GM20000 (cell line): ENCODE measurements around the gene ZNF318.

Source experiments
- DNase-seq: peaks from one replicate; pipeline ENCODE4 v3.0.0; 2012; ENCODE audit warnings: low spot score
- TF ChIP-seq, protein P1 (sequence below): IDR thresholded peaks from 2 replicates; pipeline ENCODE4 v1.5.1; 2012; ENCODE audit warnings: mild to moderate bottlenecking, control low read depth; ENCODE audit errors: extremely low read depth, missing control alignments

The ZNF318 gene

GRCh38 chr6:43296780-43297497 is 72.5 kb downstream of the ZNF318 start:
- TF ChIP-seq, protein P1, sequence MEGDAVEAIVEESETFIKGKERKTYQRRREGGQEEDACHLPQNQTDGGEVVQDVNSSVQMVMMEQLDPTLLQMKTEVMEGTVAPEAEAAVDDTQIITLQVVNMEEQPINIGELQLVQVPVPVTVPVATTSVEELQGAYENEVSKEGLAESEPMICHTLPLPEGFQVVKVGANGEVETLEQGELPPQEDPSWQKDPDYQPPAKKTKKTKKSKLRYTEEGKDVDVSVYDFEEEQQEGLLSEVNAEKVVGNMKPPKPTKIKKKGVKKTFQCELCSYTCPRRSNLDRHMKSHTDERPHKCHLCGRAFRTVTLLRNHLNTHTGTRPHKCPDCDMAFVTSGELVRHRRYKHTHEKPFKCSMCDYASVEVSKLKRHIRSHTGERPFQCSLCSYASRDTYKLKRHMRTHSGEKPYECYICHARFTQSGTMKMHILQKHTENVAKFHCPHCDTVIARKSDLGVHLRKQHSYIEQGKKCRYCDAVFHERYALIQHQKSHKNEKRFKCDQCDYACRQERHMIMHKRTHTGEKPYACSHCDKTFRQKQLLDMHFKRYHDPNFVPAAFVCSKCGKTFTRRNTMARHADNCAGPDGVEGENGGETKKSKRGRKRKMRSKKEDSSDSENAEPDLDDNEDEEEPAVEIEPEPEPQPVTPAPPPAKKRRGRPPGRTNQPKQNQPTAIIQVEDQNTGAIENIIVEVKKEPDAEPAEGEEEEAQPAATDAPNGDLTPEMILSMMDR: no peak
- DNase-seq: no peak

GRCh38 chr6:43295456-43295855 is 74.0 kb downstream of the ZNF318 start:
- DNase-seq: no peak
- TF ChIP-seq, protein P1: no peak

- TF ChIP-seq, protein P1: no peak
Observed at GRCh38 chr6:43294536-43294935, 74.9 kb downstream of the ZNF318 start.

GRCh38 chr6:43293698-43294097 is 75.7 kb downstream of the ZNF318 start:
- TF ChIP-seq, protein P1: no peak

More at GRCh38 chr6:43294536-43294935, 74.9 kb downstream of the ZNF318 start:
- DNase-seq: no peak

DNA sequence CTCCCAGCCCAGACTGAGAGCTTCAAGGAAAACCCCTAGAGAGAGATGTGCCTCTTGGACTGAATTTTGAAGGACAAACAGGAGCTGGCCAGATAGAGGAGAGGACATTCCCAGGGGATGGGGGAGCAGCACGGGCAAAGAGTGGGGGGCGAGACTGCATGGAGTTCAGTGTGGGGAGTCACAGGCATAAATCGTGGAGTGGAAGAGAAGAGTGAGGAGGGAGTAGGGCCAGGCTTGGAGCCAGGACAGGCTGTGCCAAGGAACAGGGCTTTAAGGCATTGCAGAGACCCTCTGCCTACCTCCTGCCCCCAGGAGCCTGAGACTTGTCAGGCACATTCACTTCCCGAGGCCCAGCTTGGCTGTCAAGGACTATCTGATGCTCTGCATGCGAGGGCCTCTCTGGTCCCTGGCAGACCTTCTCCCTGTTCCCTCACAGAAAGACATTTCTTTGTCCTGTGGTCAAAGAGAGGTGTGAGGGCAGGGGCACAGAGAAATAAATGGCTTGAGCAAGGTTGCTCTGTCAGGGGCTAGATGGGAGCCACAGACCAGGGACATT is 76.6 kb downstream of the ZNF318 start:
- TF ChIP-seq, protein P1: no peak
- DNase-seq: no peak

More at GRCh38 chr6:43293698-43294097, 75.7 kb downstream of the ZNF318 start:
- no peak for DNase-seq

DNA sequence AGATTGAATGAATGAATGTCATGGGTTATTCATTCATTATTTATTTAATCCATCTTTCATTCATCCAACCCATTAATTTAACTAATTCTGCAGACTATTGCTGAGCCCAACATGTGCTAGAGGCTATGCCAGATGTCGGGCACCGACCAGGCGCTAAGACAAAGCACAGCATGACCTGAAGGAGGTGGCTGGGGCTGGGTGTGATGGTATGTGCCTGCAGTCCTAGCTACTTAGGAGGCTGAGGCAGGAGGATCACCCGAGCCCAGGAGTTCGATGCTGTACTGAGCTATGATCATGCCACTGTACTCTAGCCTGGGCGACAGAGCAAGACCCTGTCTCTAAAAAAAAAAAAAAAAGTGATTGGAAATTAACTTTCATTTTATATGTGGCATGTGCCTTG is 77.1 kb downstream of the ZNF318 start:
- TF ChIP-seq, protein P1: no peak
- no peak for DNase-seq

DNA sequence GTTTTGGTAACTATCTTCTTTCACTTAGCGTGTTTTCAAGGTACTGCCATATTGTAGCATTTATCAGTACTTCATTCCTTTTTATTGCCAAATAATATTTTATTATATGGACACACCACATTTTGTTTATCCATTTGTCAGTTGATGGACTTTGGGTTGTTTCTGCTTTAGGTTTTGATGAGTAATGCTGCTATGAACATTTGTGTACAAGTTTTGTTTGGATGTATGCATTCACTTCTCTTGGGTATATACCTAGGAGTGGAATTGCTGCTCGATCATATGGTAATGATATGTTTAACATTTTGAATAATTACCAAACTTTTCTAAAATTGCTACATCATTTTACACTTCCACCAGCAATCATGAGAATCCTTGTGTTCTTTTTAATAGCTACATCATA is 77.7 kb downstream of the ZNF318 start:
- no peak for DNase-seq
- TF ChIP-seq, protein P1: no peak
